Measurements from ENCODE around the gene C15orf39. TPM values are rescaled to one million over a fixed set of nuclear protein-coding genes. Genes with fewer than 3 reads are reported as not detected.
A peak's percentile ranks its signal among the peaks of the same experiment; 100 is the strongest.

The C15orf39 gene
- total RNA-seq, 1 experiment from 2014 or later = 13.3 TPM

DNA sequence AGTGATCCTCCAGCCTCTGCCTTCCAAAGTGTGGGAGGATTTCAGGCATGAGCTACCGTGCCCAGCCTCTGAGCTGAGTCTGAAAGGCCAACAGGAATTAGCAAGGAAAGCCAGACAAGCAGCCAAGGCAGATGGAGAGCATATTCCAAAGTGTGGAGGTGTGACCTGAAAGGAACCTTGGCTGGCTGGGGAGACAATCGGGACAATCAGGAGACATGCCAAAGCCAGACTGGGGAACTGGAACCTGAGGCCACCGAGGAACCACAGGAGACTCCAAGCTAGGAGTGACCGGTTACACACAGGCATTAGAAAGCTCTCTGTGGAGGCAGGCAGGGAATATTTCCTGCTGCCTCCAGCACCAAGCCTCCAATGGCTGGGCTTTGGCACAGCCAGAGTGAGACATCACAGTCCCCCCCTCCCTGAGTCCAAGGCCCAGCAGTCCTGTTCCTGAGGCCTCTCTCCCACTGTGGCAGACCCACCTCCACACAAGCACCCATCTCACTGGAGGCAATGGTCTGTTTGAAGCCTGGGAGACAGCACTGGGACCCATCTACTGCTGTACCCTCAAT, 4.5 kb upstream of the C15orf39 start:
- no peak overlapping the region for H3K4me3 Mint-ChIP-seq (ENCODE audit: unreplicated experiment)
- BruUV-seq (replicated peaks) = no TSS peak
- peaks cover 9% of the 10 kb centered on the region for H3K4me1 Mint-ChIP-seq (ENCODE audit: insufficient read depth, unreplicated experiment)
- no peaks in the 10 kb centered on the region for H3K36me3 Mint-ChIP-seq (ENCODE audit: insufficient read depth, unreplicated experiment)
- no peaks in the 10 kb centered on the region for H3K9me3 Mint-ChIP-seq (ENCODE audit: unreplicated experiment)
- ChIA-PET CTCF (interaction anchor here (0.6 to 2.2 kb wide), 2 partner anchors 165 to 168 kb away, joined by 4 to 7 read pairs; no protein-coding TSS in a partner anchor), POLR2A (no interaction called here)
- H3K27ac Mint-ChIP-seq (ENCODE audit: low read depth, unreplicated experiment) = no peak overlapping the region
- no peaks in the 10 kb centered on the region for H3K27me3 Mint-ChIP-seq (ENCODE audit: insufficient read depth, unreplicated experiment)
- intact Hi-C loops (cut with micrococcal nuclease) = no loop called here
- TF ChIP-seq, protein P1, sequence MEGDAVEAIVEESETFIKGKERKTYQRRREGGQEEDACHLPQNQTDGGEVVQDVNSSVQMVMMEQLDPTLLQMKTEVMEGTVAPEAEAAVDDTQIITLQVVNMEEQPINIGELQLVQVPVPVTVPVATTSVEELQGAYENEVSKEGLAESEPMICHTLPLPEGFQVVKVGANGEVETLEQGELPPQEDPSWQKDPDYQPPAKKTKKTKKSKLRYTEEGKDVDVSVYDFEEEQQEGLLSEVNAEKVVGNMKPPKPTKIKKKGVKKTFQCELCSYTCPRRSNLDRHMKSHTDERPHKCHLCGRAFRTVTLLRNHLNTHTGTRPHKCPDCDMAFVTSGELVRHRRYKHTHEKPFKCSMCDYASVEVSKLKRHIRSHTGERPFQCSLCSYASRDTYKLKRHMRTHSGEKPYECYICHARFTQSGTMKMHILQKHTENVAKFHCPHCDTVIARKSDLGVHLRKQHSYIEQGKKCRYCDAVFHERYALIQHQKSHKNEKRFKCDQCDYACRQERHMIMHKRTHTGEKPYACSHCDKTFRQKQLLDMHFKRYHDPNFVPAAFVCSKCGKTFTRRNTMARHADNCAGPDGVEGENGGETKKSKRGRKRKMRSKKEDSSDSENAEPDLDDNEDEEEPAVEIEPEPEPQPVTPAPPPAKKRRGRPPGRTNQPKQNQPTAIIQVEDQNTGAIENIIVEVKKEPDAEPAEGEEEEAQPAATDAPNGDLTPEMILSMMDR (IDR thresholded peaks at IDR 0.05; ENCODE audit: unreplicated experiment) = no peak
- DNase-seq (ENCODE audit: unreplicated experiment) = no peak

DNA sequence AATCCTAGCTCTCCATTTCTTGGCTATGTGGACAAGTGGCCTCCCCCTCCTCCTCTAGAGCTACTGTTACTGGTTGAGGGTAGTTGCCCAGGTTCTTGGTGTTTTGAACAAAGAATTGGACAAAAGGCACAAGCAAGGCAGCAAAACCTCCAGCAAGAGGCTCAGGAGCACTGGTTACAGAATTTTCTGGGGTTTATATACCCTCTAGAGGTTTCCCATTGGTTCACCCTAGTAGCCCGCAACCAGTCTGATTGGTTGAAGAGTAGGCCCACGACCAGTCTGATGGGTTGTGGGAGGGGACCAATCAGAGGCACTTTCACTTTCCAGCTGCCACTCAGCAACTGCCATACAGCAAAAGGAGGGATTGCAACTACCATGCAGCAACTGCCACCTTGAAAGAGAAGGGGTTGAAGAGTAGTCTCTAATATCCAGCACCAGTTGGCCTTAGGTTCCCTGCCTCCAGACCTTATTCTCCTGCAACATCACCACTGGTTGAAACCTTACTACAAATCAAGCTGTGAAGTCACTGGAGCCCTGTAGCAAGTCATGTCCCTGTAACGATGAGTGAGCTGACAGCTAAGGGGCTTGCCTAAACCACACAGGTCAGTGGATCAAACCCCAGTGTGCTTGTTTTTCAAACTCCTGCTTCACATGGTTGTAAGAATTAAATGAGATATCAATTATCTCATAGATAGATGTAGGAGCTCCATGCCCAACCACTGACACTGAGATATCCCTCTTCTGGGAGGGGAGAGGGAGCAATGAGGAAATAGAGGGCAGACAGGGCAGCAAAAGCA, 2.9 kb upstream of the C15orf39 start:
- BruUV-seq (replicated peaks) = no TSS peak
- no peak overlapping the region for H3K27ac Mint-ChIP-seq (ENCODE audit: low read depth, unreplicated experiment)
- TF ChIP-seq, protein P1 (IDR thresholded peaks at IDR 0.05; ENCODE audit: unreplicated experiment) = no peak
- H3K9me3 Mint-ChIP-seq (ENCODE audit: unreplicated experiment) = no peaks in the 10 kb centered on the region
- H3K36me3 Mint-ChIP-seq (ENCODE audit: insufficient read depth, unreplicated experiment) = no peaks in the 10 kb centered on the region
- intact Hi-C loops (cut with micrococcal nuclease) = no loop called here
- ChIA-PET POLR2A (interaction anchor here (4.2 kb wide), 1 partner anchor 24 kb away, joined by 24 read pairs; no protein-coding TSS in a partner anchor), CTCF (interaction anchor here (0.7 to 3.7 kb wide), 3 partner anchors 17 to 169 kb away, joined by 5 to 21 read pairs (median 6); no protein-coding TSS in a partner anchor)
- DNase-seq (ENCODE audit: unreplicated experiment) = peak; percentile 38
- no peaks in the 10 kb centered on the region for H3K27me3 Mint-ChIP-seq (ENCODE audit: insufficient read depth, unreplicated experiment)
- H3K4me3 Mint-ChIP-seq (ENCODE audit: unreplicated experiment) = no peak overlapping the region
- peaks cover 9% of the 10 kb centered on the region for H3K4me1 Mint-ChIP-seq (ENCODE audit: insufficient read depth, unreplicated experiment)

DNA sequence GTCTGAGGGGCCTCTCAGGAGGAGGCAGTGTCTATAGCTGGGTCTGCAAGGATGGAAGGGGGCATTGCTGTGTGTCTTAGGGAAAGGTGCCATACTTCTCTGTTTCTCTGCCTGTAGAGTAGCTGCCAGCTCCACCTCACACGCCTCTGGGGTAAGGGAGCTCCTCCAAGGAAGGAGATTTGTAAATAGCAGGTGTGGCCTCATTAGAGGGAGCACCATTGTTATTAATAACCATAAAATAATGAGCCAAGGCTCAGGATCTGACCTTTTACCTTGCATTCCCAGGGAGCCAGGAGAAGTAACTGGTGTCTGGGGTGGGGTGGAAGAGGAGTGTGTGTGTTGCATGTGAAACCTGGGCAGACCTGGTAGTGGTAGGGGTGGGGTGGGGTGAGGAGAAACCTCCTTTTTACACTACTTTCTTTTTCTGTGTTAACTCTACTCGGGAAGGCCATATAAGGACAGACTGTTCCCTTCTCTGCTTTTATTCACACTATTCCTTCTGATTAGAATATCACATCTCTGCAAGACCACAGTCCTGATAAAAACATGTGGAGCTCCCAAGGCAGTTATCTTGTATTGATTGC, 2.2 kb upstream of the C15orf39 start:
- H3K4me1 Mint-ChIP-seq (ENCODE audit: insufficient read depth, unreplicated experiment) = peaks cover 10% of the 10 kb centered on the region
- DNase-seq (ENCODE audit: unreplicated experiment) = no peak
- intact Hi-C loops (cut with micrococcal nuclease) = no loop called here
- POLR2A ChIA-PET = interaction anchor here (0.5 to 4.2 kb wide), 6 partner anchors 8 to 543 kb away, joined by 4 to 35 read pairs (median 6); partner anchors contain the start of genes MAN2C1 and PPCDC
- TF ChIP-seq, protein P1 (IDR thresholded peaks at IDR 0.05; ENCODE audit: unreplicated experiment) = no peak
- no TSS peak for BruUV-seq (replicated peaks)
- H3K36me3 Mint-ChIP-seq (ENCODE audit: insufficient read depth, unreplicated experiment) = peaks cover 2% of the 10 kb centered on the region
- H3K9me3 Mint-ChIP-seq (ENCODE audit: unreplicated experiment) = no peaks in the 10 kb centered on the region
- CTCF ChIA-PET = interaction anchor here (0.6 to 3.7 kb wide), 5 partner anchors 17 to 169 kb away, joined by 4 to 21 read pairs (median 5); no protein-coding TSS in a partner anchor
- H3K4me3 Mint-ChIP-seq (ENCODE audit: unreplicated experiment) = no peak overlapping the region
- no peak overlapping the region for H3K27ac Mint-ChIP-seq (ENCODE audit: low read depth, unreplicated experiment)
- no peaks in the 10 kb centered on the region for H3K27me3 Mint-ChIP-seq (ENCODE audit: insufficient read depth, unreplicated experiment)

DNA sequence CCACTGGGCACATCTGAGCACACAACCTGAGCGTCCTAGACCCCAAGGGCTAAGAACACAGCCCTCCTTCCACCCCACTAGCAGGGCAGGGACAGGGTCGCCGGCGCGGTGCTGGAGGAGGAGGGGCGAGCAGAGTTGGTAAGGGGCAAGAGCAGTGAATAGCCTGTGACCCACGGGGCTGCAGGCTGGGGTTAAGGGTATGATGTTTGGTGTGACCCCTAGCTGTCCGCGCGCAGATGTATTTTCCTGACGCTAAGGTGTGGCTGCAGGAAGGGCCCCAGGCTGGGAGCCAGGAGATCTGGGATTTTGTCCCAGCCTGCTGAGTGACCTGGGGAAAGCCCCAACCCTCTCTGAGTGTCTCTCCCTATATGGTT, 1.3 kb upstream of the C15orf39 start:
- Mint-ChIP-seq H3K27me3 (ENCODE audit: insufficient read depth, unreplicated experiment) (no peaks in the 10 kb centered on the region), H3K36me3 (ENCODE audit: insufficient read depth, unreplicated experiment) (peaks cover 5% of the 10 kb centered on the region), H3K27ac (ENCODE audit: low read depth, unreplicated experiment) (no peak overlapping the region), H3K4me3 (ENCODE audit: unreplicated experiment) (peak overlapping the region; percentile 91), H3K9me3 (ENCODE audit: unreplicated experiment) (no peaks in the 10 kb centered on the region), H3K4me1 (ENCODE audit: insufficient read depth, unreplicated experiment) (peaks cover 17% of the 10 kb centered on the region)
- POLR2A ChIA-PET = interaction anchor here (0.5 to 5.3 kb wide), 14 partner anchors 9 to 1490 kb away, joined by 3 to 61 read pairs (median 4); partner anchors contain the start of genes COX5A, MAN2C1 and PPCDC
- CTCF ChIA-PET = interaction anchor here (0.6 to 3.7 kb wide), 6 partner anchors 25 to 733 kb away, joined by 3 to 21 read pairs (median 4); no protein-coding TSS in a partner anchor
- intact Hi-C loops (cut with micrococcal nuclease) = loop anchor here (10.0 kb wide), 2 partner anchors 104 to 416 kb away; partner anchors contain the start of gene CSK
- BruUV-seq (replicated peaks) = no TSS peak
- TF ChIP-seq, protein P1 (IDR thresholded peaks at IDR 0.05; ENCODE audit: unreplicated experiment) = no peak
- DNase-seq (ENCODE audit: unreplicated experiment) = no peak

Data from MCF 10A (cell line).